SU-DHL-6 (cell line): ENCODE measurements around the gene CCDC61.

Experiments
- H2AFZ ChIP-seq: fragments of 200-600 bp; sonication (generic); 2 replicates; pipeline ENCODE4 v1.6.1; 2014; ENCODE audit warnings: low read depth, mild to moderate bottlenecking, moderate library complexity, mixed read lengths, antibody characterized with exemption, low read length; ENCODE audit not compliant: severe bottlenecking
- H3F3A ChIP-seq: fragments of 200-600 bp; shearing (Covaris generic); 2 replicates; pipeline ENCODE4 v1.6.0; 2016; ENCODE audit warnings: antibody characterized with exemption, mild to moderate bottlenecking; ENCODE audit not compliant: insufficient read depth
- H3K27ac ChIP-seq: fragments of 200-600 bp; sonication (generic); 2 replicates; pipeline ENCODE4 v1.5.1; 2016; ENCODE audit warnings: low read depth, mild to moderate bottlenecking, low read length, moderate library complexity, mixed read lengths
- H3K27me3 ChIP-seq: fragments of 200-600 bp; sonication (generic), shearing (Covaris generic); 2 replicates; pipeline ENCODE4 v1.6.0; 2014; ENCODE audit warnings: mild to moderate bottlenecking, low read length
- H3K36me3 ChIP-seq: fragments of 200-600 bp; sonication (generic); 2 replicates; pipeline ENCODE4 v1.6.1; 2014; ENCODE audit warnings: mild to moderate bottlenecking, low read length, mixed read lengths
- H3K4me2 ChIP-seq: fragments of 300-600, 200-600 bp; shearing (Covaris generic), sonication (generic); 2 replicates; pipeline ENCODE4 v1.6.0; 2014; ENCODE audit warnings: low read length, low read depth, mild to moderate bottlenecking; ENCODE audit not compliant: poor library complexity, severe bottlenecking
- H3K4me3 ChIP-seq: fragments of 200-600 bp; sonication (generic); 2 replicates; pipeline ENCODE4 v1.5.1; 2014; ENCODE audit warnings: antibody characterized with exemption, low read length, mild to moderate bottlenecking, mixed read lengths; ENCODE audit not compliant: insufficient read depth, poor library complexity, severe bottlenecking
- H3K79me2 ChIP-seq: fragments of 200-600 bp; sonication (generic); 2 replicates; pipeline ENCODE4 v1.6.1; 2014; ENCODE audit warnings: mild to moderate bottlenecking, low read length, moderate library complexity; ENCODE audit not compliant: insufficient read depth
- H3K9ac ChIP-seq: fragments of 200-600 bp; sonication (generic); 2 replicates; pipeline ENCODE4 v1.7.0; 2014; ENCODE audit warnings: mild to moderate bottlenecking, low read length
- H3K9me2 ChIP-seq: fragments of 200-600 bp; sonication (generic); replicated peaks from 2 replicates; pipeline ENCODE4 v1.6.1; 2014; ENCODE audit warnings: low read length; ENCODE audit not compliant: insufficient read depth
- H3K9me3 ChIP-seq: fragments of 200-600 bp; sonication (generic); 2 replicates; pipeline ENCODE4 v1.6.1; 2014; ENCODE audit warnings: low read length, mixed read lengths; ENCODE audit not compliant: insufficient read depth
- H4K20me1 ChIP-seq: fragments of 200-600 bp; sonication (generic); 2 replicates; pipeline ENCODE4 v1.6.1; 2014; ENCODE audit warnings: low read depth, mild to moderate bottlenecking, antibody characterized with exemption, low read length, moderate library complexity, mixed read lengths
- EZH2phosphoT487 ChIP-seq: fragments of 200-600 bp; sonication (generic), shearing (Covaris generic); conservative IDR thresholded peaks from 2 replicates; pipeline ENCODE4 v1.6.1; 2018; ENCODE audit warnings: mild to moderate bottlenecking, antibody characterized with exemption, low read length, moderate library complexity, mixed read lengths
- TF ChIP-seq, protein P1 (sequence below): fragments of 200-600 bp; sonication (generic); IDR thresholded peaks from one replicate; pipeline ENCODE4 v1.5.1; 2017; ENCODE audit warnings: antibody characterized with exemption, mild to moderate bottlenecking, low read length, moderate library complexity; ENCODE audit not compliant: insufficient read depth, poor library complexity, severe bottlenecking

The CCDC61 gene

DNA sequence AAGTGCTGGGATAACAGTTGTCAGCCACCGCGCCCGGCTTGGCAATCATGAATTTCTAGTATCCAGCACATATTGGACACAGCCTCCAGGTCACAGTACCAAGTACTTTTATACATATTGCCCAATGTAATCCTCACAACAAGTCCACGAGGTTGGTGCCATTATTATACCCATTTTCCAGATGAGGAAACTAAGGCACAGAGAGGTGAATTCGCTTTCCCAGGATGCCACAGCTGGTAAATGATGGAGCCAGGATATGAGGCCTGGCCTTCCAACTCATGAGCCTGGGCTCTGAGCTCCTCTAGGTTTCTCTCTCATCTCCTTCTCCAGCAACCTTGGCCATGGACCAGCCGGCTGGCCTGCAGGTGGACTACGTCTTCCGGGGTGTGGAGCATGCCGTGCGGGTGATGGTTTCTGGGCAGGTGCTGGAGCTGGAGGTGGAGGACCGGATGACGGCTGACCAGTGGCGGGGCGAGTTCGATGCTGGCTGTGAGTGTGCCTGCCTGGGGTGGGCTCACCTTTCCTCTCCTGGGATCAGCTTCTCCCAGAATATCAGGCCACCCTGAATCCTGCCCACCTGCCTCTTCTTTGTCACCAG lies 7.5 kb downstream of the CCDC61 start:
- Histone ChIP-seq H3K27ac (no peak overlapping the region), H3K4me3 (no peak overlapping the region), H3K9ac (no peak overlapping the region), H3K79me2 (no peaks in the 10 kb centered on the region), H3K27me3 (no peaks in the 10 kb centered on the region), H4K20me1 (no peaks in the 10 kb centered on the region), H3F3A (no peaks in the 10 kb centered on the region), H3K9me2 (no peaks in the 10 kb centered on the region), H2AFZ (no peak overlapping the region), H3K9me3 (no peaks in the 10 kb centered on the region), H3K36me3 (no peaks in the 10 kb centered on the region), H3K4me2 (no peak overlapping the region)
- TF ChIP-seq, protein P1, sequence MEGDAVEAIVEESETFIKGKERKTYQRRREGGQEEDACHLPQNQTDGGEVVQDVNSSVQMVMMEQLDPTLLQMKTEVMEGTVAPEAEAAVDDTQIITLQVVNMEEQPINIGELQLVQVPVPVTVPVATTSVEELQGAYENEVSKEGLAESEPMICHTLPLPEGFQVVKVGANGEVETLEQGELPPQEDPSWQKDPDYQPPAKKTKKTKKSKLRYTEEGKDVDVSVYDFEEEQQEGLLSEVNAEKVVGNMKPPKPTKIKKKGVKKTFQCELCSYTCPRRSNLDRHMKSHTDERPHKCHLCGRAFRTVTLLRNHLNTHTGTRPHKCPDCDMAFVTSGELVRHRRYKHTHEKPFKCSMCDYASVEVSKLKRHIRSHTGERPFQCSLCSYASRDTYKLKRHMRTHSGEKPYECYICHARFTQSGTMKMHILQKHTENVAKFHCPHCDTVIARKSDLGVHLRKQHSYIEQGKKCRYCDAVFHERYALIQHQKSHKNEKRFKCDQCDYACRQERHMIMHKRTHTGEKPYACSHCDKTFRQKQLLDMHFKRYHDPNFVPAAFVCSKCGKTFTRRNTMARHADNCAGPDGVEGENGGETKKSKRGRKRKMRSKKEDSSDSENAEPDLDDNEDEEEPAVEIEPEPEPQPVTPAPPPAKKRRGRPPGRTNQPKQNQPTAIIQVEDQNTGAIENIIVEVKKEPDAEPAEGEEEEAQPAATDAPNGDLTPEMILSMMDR, result no peak
- no peak for TF ChIP-seq EZH2phosphoT487

DNA sequence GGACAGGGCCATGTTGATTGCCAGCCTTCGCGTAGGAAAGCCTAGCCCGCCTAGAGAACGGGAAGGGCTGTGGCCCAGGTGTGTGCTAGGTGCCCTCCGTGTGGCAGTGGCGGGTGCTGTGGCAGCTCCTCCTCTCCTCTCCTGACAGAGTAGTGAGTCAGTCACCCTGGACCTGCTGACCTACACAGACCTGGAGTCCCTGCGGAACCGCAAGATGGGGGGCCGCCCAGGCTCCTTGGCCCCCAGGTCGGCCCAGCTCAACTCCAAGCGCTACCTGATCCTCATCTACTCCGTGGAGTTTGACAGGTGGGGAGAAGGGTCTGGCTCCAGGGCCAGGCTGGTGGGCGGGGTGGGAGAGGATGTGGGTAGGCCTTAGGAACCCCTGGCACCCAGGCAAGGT lies 11.1 kb downstream of the CCDC61 start:
- TF ChIP-seq, protein P1, result no peak
- TF ChIP-seq EZH2phosphoT487, result no peak
- Histone ChIP-seq H3K9me2 (no peaks in the 10 kb centered on the region), H3K4me2 (no peak overlapping the region), H3K9ac (no peak overlapping the region), H3K27me3 (no peaks in the 10 kb centered on the region), H3K4me3 (no peak overlapping the region), H3K36me3 (no peaks in the 10 kb centered on the region), H3K9me3 (no peaks in the 10 kb centered on the region), H3K79me2 (no peaks in the 10 kb centered on the region), H2AFZ (no peak overlapping the region), H3K27ac (no peak overlapping the region), H4K20me1 (no peaks in the 10 kb centered on the region), H3F3A (0 out of 2 replicates have a peak, but pooled peaks cover 2% of the 10 kb centered on the region)

DNA sequence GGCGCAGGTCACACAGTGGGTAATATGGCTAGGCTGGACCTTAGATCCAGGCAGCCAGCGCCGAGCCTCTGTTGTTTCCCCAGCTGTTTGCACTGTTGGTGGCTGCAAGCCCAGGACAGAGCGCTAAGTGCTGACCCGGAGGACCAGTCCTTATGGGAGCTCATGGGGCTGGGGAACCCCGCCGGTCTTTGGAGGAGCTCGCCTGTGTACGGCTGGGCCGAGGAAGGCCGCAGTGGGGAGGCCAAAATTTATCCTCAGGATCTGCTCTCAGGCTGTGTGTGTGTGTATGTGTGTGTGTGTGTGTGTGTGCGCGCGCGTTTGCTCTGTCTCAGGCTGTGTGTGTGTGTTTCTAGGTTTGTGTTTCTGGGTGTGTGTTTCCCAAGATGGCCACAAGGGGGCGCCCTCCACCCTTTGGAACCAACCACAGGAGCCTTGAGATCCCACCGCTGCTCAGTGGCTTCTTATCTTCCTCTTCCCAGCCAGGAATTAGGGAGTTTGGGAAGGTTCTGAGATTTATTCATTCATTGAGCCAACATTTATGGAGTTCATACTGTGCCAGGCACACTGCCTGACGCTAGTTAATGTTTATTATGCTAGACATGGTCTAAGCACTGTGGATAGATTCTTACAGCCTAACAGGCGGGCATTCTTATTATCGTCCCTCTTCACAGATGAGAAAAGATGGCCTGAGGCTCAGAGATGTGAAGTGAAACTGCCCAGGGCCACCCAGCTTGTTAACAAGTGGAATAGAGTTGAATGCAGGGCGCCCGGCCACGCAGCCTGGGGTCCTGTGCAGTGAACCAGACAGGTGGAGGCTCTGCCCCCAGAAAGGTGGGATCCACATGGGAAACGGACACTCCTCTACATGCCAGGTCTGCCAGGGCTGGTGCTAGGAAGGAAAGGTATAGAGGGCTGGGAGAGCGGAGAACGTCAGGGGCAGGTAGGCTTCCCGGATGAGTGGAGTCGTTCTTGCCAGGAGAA lies 14.6 kb downstream of the CCDC61 start:
- H3K4me3 ChIP-seq, result no peak overlapping the region
- no peak overlapping the region for H3K4me2 ChIP-seq
- no peaks in the 10 kb centered on the region for H4K20me1 ChIP-seq
- H3K36me3 ChIP-seq, result no peaks in the 10 kb centered on the region
- H3K27me3 ChIP-seq, result no peaks in the 10 kb centered on the region
- no peak overlapping the region for H3K27ac ChIP-seq
- TF ChIP-seq, protein P1, result peak; percentile 95
- no peak for TF ChIP-seq EZH2phosphoT487
- no peak overlapping the region for H2AFZ ChIP-seq
- peaks cover 9% of the 10 kb centered on the region for H3F3A ChIP-seq
- no peak overlapping the region for H3K9ac ChIP-seq
- no peaks in the 10 kb centered on the region for H3K9me3 ChIP-seq
- no peaks in the 10 kb centered on the region for H3K79me2 ChIP-seq
- H3K9me2 ChIP-seq, result no peaks in the 10 kb centered on the region
